HL-60 (cell line): Measurements from ENCODE around the gene MARCHF7.
"Not testable (repeated sequence)": the region's sequence is repeated elsewhere in the genome, so short reads cannot be mapped to it uniquely, and the experiment has no call there.

Experiments
- DNase-seq, 2 experiments: peaks; one replicate each; pipeline ENCODE4 v3.0.0-alpha.2; 2010 to 2020; ENCODE audit warnings: low read depth in 1 of 2, low spot score in 1 of 2
- H3K27ac ChIP-seq: fragments of 250-450 bp; sonication (Bioruptor Pico); replicated peaks from 2 replicates; pipeline ENCODE4 v1.5.1; 2020; ENCODE audit warnings: mild to moderate bottlenecking, moderate library complexity
- H3K27me3 ChIP-seq: fragments of 250-450 bp; sonication (Bioruptor Pico); 2 replicates; pipeline ENCODE4 v1.5.1; 2021; ENCODE audit warnings: mild to moderate bottlenecking, moderate library complexity; ENCODE audit not compliant: insufficient read depth, poor library complexity, severe bottlenecking
- H3K4me3 ChIP-seq: replicated peaks from 2 replicates; pipeline ENCODE4 v1.5.1; 2011; ENCODE audit warnings: mild to moderate bottlenecking, control low read depth, low read length; ENCODE audit not compliant: insufficient read depth
- CTCF ChIP-seq: IDR thresholded peaks from one replicate; pipeline ENCODE4 v1.5.1; 2011; ENCODE audit warnings: low read length, control low read depth, inconsistent platforms; ENCODE audit not compliant: insufficient read depth
- GABPA ChIP-seq: IDR thresholded peaks from 2 replicates; pipeline ENCODE4 v1.6.1; 2012; ENCODE audit warnings: low read depth
- POLR2AphosphoS5 ChIP-seq: IDR thresholded peaks from 2 replicates; pipeline ENCODE4 v1.6.1; 2012; ENCODE audit warnings: low read depth
- REST ChIP-seq: IDR thresholded peaks from 2 replicates; pipeline ENCODE4 v1.6.1; 2012; ENCODE audit warnings: low read depth; ENCODE audit not compliant: insufficient replicate concordance
- SPI1 ChIP-seq: IDR thresholded peaks from 2 replicates; pipeline ENCODE4 v1.6.1; 2012; ENCODE audit warnings: low read depth, mild to moderate bottlenecking, borderline replicate concordance

Gene MARCHF7

GRCh38 chr2:159737917-159738296 lies 25.6 kb downstream of the MARCHF7 start:
- no peak for DNase-seq
- no peaks in the 10 kb centered on the region for H3K27me3 ChIP-seq
- TF ChIP-seq GABPA (no peak), SPI1 (no peak), CTCF (no peak), REST (no peak), POLR2AphosphoS5 (no peak)
- H3K27ac ChIP-seq, result no peak overlapping the region
- H3K4me3 ChIP-seq, result no peak overlapping the region

- Histone ChIP-seq H3K4me3 (no peak overlapping the region), H3K27me3 (no peaks in the 10 kb centered on the region), H3K27ac (no peak overlapping the region)
- peak; percentile 35; the same call in 1 of the 2 replicates for TF ChIP-seq POLR2AphosphoS5
- peak; percentile 89 for TF ChIP-seq SPI1
- TF ChIP-seq GABPA, result no peak
- no peak for DNase-seq
These were observed 26.4 kb downstream of the MARCHF7 start for GRCh38 chr2:159738509-159739390.

GRCh38 chr2:159742846-159743245 lies 30.5 kb downstream of the MARCHF7 start:
- no peak for TF ChIP-seq CTCF
- no peak for TF ChIP-seq SPI1
- TF ChIP-seq POLR2AphosphoS5, result no peak
- no peak for TF ChIP-seq REST
- no peak for TF ChIP-seq GABPA
- no peak for DNase-seq
- Histone ChIP-seq H3K4me3 (no peak overlapping the region), H3K27ac (no peak overlapping the region), H3K27me3 (no peaks in the 10 kb centered on the region)

- DNase-seq, result no peak
- no peaks in the 10 kb centered on the region for H3K27me3 ChIP-seq
- TF ChIP-seq REST (no peak), CTCF (no peak), SPI1 (no peak), POLR2AphosphoS5 (no peak), GABPA (no peak)
- no peak overlapping the region for H3K4me3 ChIP-seq
- H3K27ac ChIP-seq, result no peak overlapping the region
These were observed 32.1 kb downstream of the MARCHF7 start for GRCh38 chr2:159744363-159744762.

GRCh38 chr2:159745237-159745636 lies 32.9 kb downstream of the MARCHF7 start:
- DNase-seq, H3K27me3 ChIP-seq, H3K27ac ChIP-seq, H3K4me3 ChIP-seq: not testable (repeated sequence)
